ENCODE measurements around the gene CLK3. TPM values are rescaled to one million over a fixed set of nuclear protein-coding genes. Genes with fewer than 3 reads are reported as not detected.

CLK3 gene
- total and polyA plus RNA-seq, 10 donors = 54.0 to 229 (median 105) TPM

DNA sequence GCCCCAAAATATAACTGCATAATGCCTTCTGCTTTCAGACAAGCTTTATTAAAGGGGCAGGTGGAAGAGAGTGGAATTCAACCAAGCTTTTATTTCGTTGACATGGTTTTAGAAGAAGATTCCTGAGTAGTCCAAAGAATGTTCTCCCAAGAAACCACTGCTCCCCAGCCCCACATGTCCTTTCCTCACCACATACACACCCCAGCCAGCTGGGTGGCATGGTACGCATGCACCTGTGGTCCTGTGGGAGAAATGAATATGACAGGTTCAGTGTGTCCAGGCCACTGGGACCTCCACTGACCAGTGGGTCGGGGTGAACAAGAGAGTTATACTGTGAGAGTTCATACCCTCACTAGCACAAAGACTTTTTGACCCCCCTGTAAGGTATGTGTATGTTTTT, 44.4 kb upstream of the CLK3 start:
- no peak for TF ChIP-seq POLR2AphosphoS5 (IDR thresholded peaks at IDR 0.05)
- TF ChIP-seq POLR2A (IDR thresholded peaks at IDR 0.05) = no peak
- TF ChIP-seq, protein P1, sequence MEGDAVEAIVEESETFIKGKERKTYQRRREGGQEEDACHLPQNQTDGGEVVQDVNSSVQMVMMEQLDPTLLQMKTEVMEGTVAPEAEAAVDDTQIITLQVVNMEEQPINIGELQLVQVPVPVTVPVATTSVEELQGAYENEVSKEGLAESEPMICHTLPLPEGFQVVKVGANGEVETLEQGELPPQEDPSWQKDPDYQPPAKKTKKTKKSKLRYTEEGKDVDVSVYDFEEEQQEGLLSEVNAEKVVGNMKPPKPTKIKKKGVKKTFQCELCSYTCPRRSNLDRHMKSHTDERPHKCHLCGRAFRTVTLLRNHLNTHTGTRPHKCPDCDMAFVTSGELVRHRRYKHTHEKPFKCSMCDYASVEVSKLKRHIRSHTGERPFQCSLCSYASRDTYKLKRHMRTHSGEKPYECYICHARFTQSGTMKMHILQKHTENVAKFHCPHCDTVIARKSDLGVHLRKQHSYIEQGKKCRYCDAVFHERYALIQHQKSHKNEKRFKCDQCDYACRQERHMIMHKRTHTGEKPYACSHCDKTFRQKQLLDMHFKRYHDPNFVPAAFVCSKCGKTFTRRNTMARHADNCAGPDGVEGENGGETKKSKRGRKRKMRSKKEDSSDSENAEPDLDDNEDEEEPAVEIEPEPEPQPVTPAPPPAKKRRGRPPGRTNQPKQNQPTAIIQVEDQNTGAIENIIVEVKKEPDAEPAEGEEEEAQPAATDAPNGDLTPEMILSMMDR (IDR thresholded peaks at IDR 0.05 in 8 of 11, conservative IDR thresholded peaks at IDR 0.05 in 3 of 11) = no peak
- intact Hi-C loops (cut with DNase I; ENCODE audit: low total_unique reads) = no loop called here
- H3K4me3 ChIP-seq = no peak overlapping the region
- no peaks in the 10 kb centered on the region for H3K9me3 ChIP-seq
- H3K27ac ChIP-seq = no peak overlapping the region
- no peaks in the 10 kb centered on the region for H3K27me3 ChIP-seq (replicated peaks in 1 of 7)
- H3K36me3 ChIP-seq = peaks cover 0 to 100% (median 37%) of the 10 kb centered on the region in 6 donors
- peaks cover 0 to 13% (median 0%) of the 10 kb centered on the region in 6 donors for H3K4me1 ChIP-seq
- no peak for DNase-seq
- WGBS, 5 donors = 69 to 98% (median 92%) methylated on average over 3 of the region's 3 CpGs

DNA sequence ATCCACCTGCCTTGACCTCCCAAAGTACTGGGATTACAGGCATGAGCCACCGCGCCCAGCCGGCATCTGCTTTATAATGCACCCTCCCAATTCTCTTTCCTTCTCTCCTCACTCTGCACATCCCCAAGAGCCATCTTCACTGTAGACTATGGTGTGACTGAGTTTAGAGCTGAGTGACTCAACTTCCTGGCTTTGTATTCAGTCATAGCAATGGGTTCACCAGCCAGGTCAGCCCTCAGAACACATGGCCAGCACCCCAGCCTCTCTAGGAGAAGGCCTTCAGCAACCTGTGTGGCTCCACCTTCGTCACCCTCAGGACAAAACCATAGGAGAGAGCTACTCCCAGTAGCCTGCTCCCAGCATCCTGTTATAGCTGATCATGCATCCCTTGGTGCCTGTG, 41.6 kb upstream of the CLK3 start:
- no peak overlapping the region for H3K27ac ChIP-seq
- DNase-seq = no peak
- H3K27me3 ChIP-seq (replicated peaks in 1 of 7) = no peaks in the 10 kb centered on the region
- TF ChIP-seq POLR2A (IDR thresholded peaks at IDR 0.05) = no peak
- TF ChIP-seq, protein P1 (IDR thresholded peaks at IDR 0.05 in 8 of 11, conservative IDR thresholded peaks at IDR 0.05 in 3 of 11) = no peak
- no peak for TF ChIP-seq POLR2AphosphoS5 (IDR thresholded peaks at IDR 0.05)
- H3K9me3 ChIP-seq = no peaks in the 10 kb centered on the region
- H3K4me3 ChIP-seq = no peak overlapping the region
- intact Hi-C loops (cut with DNase I; ENCODE audit: low total_unique reads) = no loop called here
- H3K4me1 ChIP-seq = no peaks in the 10 kb centered on the region
- peaks cover 0 to 100% (median 59%) of the 10 kb centered on the region in 6 donors for H3K36me3 ChIP-seq
- 98 to 99% (median 98%) methylated on average over 4 of the region's 4 CpGs for WGBS, 5 donors

DNA sequence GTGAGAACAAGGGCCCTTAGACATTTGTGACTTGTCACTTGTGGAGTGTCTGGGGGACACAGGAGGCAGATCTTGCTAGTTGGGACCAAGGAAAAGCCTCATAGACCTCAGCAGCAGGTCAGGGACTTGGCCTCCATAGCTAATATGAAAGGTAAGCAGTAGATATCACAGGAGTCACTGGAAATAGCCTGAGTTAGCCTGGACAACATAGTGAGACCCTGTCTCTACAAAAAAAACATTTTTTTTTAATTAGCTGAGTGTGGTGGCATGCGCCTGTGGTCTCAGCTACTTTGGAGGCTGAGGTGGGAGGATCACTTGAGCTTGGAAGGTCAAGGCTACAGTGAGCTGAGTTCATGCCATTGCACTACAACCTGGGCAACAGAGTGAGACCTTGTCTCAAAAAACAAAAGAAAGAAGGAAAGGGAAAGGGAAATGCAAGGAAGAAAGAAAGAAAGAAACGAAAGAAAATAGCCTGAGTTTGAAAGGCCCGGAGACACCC, 37.1 kb upstream of the CLK3 start:
- no peak overlapping the region for H3K27ac ChIP-seq
- H3K4me3 ChIP-seq = no peak overlapping the region
- intact Hi-C loops (cut with DNase I; ENCODE audit: low total_unique reads) = no loop called here
- no peaks in the 10 kb centered on the region for H3K9me3 ChIP-seq
- no peaks in the 10 kb centered on the region for H3K27me3 ChIP-seq (replicated peaks in 1 of 7)
- DNase-seq = no peak
- no peak for TF ChIP-seq POLR2A (IDR thresholded peaks at IDR 0.05)
- TF ChIP-seq POLR2AphosphoS5 (IDR thresholded peaks at IDR 0.05) = no peak
- TF ChIP-seq, protein P1 (IDR thresholded peaks at IDR 0.05 in 8 of 11, conservative IDR thresholded peaks at IDR 0.05 in 3 of 11) = no peak
- 92 to 99% (median 93%) methylated on average over 3 of the region's 3 CpGs for WGBS, 5 donors
- H3K4me1 ChIP-seq = no peaks in the 10 kb centered on the region
- peaks cover 0 to 99% (median 50%) of the 10 kb centered on the region in 6 donors for H3K36me3 ChIP-seq

DNA sequence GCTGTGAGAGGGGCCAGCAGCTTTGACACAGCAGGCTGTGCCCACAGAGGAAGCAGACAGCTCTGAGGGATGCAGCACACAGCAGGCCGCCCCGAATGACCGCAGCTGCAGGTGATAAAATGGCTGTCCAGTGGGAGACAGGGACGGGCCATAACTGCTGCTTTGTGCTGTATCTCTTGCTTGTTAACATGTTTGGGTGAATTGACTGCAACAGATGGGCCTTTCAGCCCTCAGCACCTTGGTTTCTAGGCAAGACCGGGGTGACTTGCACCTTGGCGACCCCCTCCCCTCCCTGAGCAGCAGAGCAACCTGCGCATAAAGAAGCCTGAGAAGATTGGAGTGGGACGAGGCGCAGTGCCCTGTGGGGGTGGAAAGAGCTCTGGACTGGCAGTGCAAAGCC, 36.6 kb upstream of the CLK3 start:
- intact Hi-C loops (cut with DNase I; ENCODE audit: low total_unique reads) = no loop called here
- H3K36me3 ChIP-seq = peaks cover 0 to 99% (median 46%) of the 10 kb centered on the region in 6 donors
- H3K4me3 ChIP-seq = no peak overlapping the region
- no peaks in the 10 kb centered on the region for H3K9me3 ChIP-seq
- no peaks in the 10 kb centered on the region for H3K27me3 ChIP-seq (replicated peaks in 1 of 7)
- no peaks in the 10 kb centered on the region for H3K4me1 ChIP-seq
- DNase-seq = no peak
- no peak overlapping the region for H3K27ac ChIP-seq
- no peak for TF ChIP-seq POLR2A (IDR thresholded peaks at IDR 0.05)
- no peak for TF ChIP-seq POLR2AphosphoS5 (IDR thresholded peaks at IDR 0.05)
- TF ChIP-seq, protein P1 (IDR thresholded peaks at IDR 0.05 in 8 of 11, conservative IDR thresholded peaks at IDR 0.05 in 3 of 11) = no peak
- WGBS, 5 donors = 93 to 99% (median 95%) methylated on average over 9 of the region's 9 CpGs

All from spleen (tissue), 11 donors.